Measurements from ENCODE around the gene ITPRID1. TPM values are rescaled to one million over a fixed set of nuclear protein-coding genes. Genes with fewer than 3 reads are reported as not detected.

The ITPRID1 gene
- total RNA-seq, 1 experiment from 2014 or later: not detected

GRCh38 chr7:31692871-31693270, 179.0 kb downstream of the ITPRID1 start:
- DNase-seq (ENCODE audit: low read depth): no peak

GRCh38 chr7:31695859-31696614, 182.1 kb downstream of the ITPRID1 start:
- no peak for DNase-seq (ENCODE audit: low read depth)

DNA sequence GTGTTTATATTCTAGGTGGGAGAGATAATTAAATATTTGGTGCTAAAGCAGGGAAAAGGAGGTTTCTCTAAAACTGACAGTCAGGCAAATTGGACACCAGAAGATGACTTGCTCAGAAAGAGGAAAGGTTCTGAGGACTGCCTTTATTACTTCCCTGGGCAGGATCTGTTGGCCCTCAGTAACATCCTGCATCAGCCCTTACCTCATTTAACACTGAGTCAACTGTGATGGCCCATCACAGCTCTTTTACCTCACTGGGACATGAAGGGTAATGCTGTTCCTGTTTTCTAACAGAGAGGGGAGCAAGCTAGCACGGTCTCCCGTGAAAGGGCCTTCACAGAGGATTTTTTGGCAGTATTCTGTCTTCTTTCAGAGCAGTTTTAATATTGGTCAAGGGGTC, 185.2 kb downstream of the ITPRID1 start:
- DNase-seq (ENCODE audit: low read depth): no peak

- DNase-seq (ENCODE audit: low read depth): no peak
Observed at GRCh38 chr7:31702354-31702753, 188.5 kb downstream of the ITPRID1 start.

GRCh38 chr7:31705377-31705776, 191.5 kb downstream of the ITPRID1 start:
- no peak for DNase-seq (ENCODE audit: low read depth)

GRCh38 chr7:31707089-31707488, 193.2 kb downstream of the ITPRID1 start:
- DNase-seq (ENCODE audit: low read depth): no peak

Other genes with a start within 250 kb of the ITPRID1 start
- not detected in 2 replicates for gene NEUROD6, start 173.4 kb upstream of the ITPRID1 start, total RNA-seq (2014; rRNA removed; shearing (Covaris generic))
- gene PPP1R17, start 173.1 kb downstream of the ITPRID1 start, total RNA-seq (2014; rRNA removed; shearing (Covaris generic)): not detected in 2 replicates